HepG2 (cell line): ENCODE data around the gene NUPR2. TPM values are rescaled to one million over a fixed set of nuclear protein-coding genes. Genes with fewer than 3 reads are reported as not detected.

Source experiments
- ATAC-seq: fragments of 200-7000 bp; cut with Tn5 transposase; 3 replicates; pipeline ENCODE4 v1.9.1; 2020; ENCODE audit warnings: mild to moderate bottlenecking, moderate library complexity
- BruUV-seq: library from RNA; stranded (reverse); fragments of 400-500 nt; replicated peaks from 2 replicates; lab custom pipeline; 2021; lab: Mats Ljungman, UMichigan
- CTCF ChIA-PET: fragments of 300-600 bp; formaldehyde crosslinking; extraction: SDS; loops from one replicate; lab custom pipeline; 2021; ENCODE audit warnings: low total read pairs, inconsistent platforms, low intra/inter-chr PET ratio; lab: Yijun Ruan, JAX
- POLR2A ChIA-PET: fragments of 350-600 bp; sonication (Branson Sonifier 250); formaldehyde crosslinking; loops from one replicate; lab custom pipeline; 2020; ENCODE audit warnings: antibody characterized with exemption, inconsistent platforms; lab: Yijun Ruan, JAX
- DNase-seq: peaks from one replicate; pipeline ENCODE4 v3.0.0-alpha.2; 2015; ENCODE audit warnings: low spot score
- FAIRE-seq: peaks from 3 replicates; lab custom pipeline; 2011; peaks lifted over from hg19 to GRCh38; lab: Jason Lieb, UNC
- H2AFZ ChIP-seq: one replicate; pipeline ENCODE4 v1.6.1; 2011; ENCODE audit warnings: low read length, inconsistent platforms
- H3K27ac ChIP-seq: fragments of 300-600 bp; 3 replicates; pipeline ENCODE4 v1.8.0; 2011; ENCODE audit warnings: mixed run types, mild to moderate bottlenecking, mixed read lengths, low read length, inconsistent platforms; ENCODE audit not compliant: insufficient read depth; ENCODE audit errors: extremely low read length
- H3K27me3 ChIP-seq, 2 experiments: fragments of 200-600 bp in 1 of 2; 2 replicates in 1 of 2; 3 replicates in 1 of 2; pipeline versions ENCODE4 v1.6.0 to v1.8.0; 2011; ENCODE audit warnings: low read length in 2 of 2, mild to moderate bottlenecking in 2 of 2, moderate library complexity in 2 of 2, inconsistent platforms in 1 of 2; ENCODE audit not compliant: insufficient read depth in 2 of 2, control insufficient read depth in 1 of 2
- H3K36me3 ChIP-seq, 2 experiments: fragments of 200-600 bp in 1 of 2; replicated peaks in 1 of 2; 2 replicates in 1 of 2; 3 replicates in 1 of 2; pipeline versions ENCODE4 v1.5.1 to v1.8.0; 2011; ENCODE audit warnings: low read length in 2 of 2, inconsistent platforms in 1 of 2; ENCODE audit not compliant: insufficient read depth in 2 of 2, control insufficient read depth in 1 of 2
- H3K4me1 ChIP-seq: 2 replicates; pipeline ENCODE4 v1.5.1; 2012; ENCODE audit warnings: low read length, inconsistent platforms; ENCODE audit not compliant: insufficient read depth
- H3K4me2 ChIP-seq: 2 replicates; pipeline ENCODE4 v1.6.0; 2011; ENCODE audit warnings: low read depth, low read length, inconsistent platforms
- H3K4me3 ChIP-seq, 3 experiments: fragments of 200-600 bp in 1 of 3; sonication (generic), shearing (Covaris generic) in 1 of 3; replicated peaks in 1 of 3; 2 replicates each; pipeline ENCODE4 v1.5.1; 2011 to 2016; ENCODE audit warnings: low read length in 3 of 3, inconsistent platforms in 2 of 3, low read depth in 2 of 3, mild to moderate bottlenecking in 2 of 3, control low read depth in 1 of 3, mixed read lengths in 1 of 3; ENCODE audit not compliant: insufficient read depth in 1 of 3
- H3K79me2 ChIP-seq: one replicate; pipeline ENCODE4 v1.6.1; 2011; ENCODE audit warnings: low read length, inconsistent platforms; ENCODE audit not compliant: insufficient read depth
- H3K9ac ChIP-seq: 2 replicates; pipeline ENCODE4 v1.6.0; 2011; ENCODE audit warnings: mild to moderate bottlenecking, low read depth, low read length, inconsistent platforms; ENCODE audit not compliant: insufficient read depth
- H3K9me3 ChIP-seq: 2 replicates; pipeline ENCODE4 v1.5.1; 2012; ENCODE audit warnings: mild to moderate bottlenecking, low read length
- H4K20me1 ChIP-seq: 2 replicates; pipeline ENCODE4 v1.6.0; 2011; ENCODE audit warnings: inconsistent platforms, mild to moderate bottlenecking, low read length, moderate library complexity; ENCODE audit not compliant: insufficient read depth
- ETV5 ChIP-seq: IDR thresholded peaks from 2 replicates; pipeline ENCODE4 v1.6.1; 2018; ENCODE audit warnings: missing biosample characterization, missing genetic modification reagents, inconsistent platforms, borderline replicate concordance
- PAWR ChIP-seq: sonication (generic); formaldehyde crosslinking; IDR thresholded peaks from 2 replicates; pipeline ENCODE4 v1.4.0; 2020; ENCODE audit warnings: missing genetic modification reagents, mild to moderate bottlenecking, borderline replicate concordance
- SNAI1 ChIP-seq: sonication (generic); formaldehyde crosslinking; IDR thresholded peaks from 2 replicates; pipeline ENCODE4 v1.5.0; 2020; ENCODE audit warnings: mild to moderate bottlenecking, missing genetic modification reagents, borderline replicate concordance
- TCF7 ChIP-seq: sonication (generic); IDR thresholded peaks from 2 replicates; pipeline ENCODE4 v1.6.1; 2016; ENCODE audit warnings: antibody characterized with exemption, low read depth
- TRIM24 ChIP-seq: sonication (generic); formaldehyde crosslinking; IDR thresholded peaks from 2 replicates; pipeline ENCODE4 v1.8.0; 2022; ENCODE audit warnings: mild to moderate bottlenecking, missing genetic modification reagents
- ZBTB10 ChIP-seq: sonication (generic); formaldehyde crosslinking; IDR thresholded peaks from 2 replicates; pipeline ENCODE4 v1.4.0; 2020; ENCODE audit warnings: missing genetic modification reagents, borderline replicate concordance
- ZKSCAN5 ChIP-seq: sonication (generic); formaldehyde crosslinking; IDR thresholded peaks from 2 replicates; pipeline ENCODE4 v1.5.1; 2020; ENCODE audit warnings: mild to moderate bottlenecking, missing genetic modification reagents
- ZNF552 ChIP-seq: sonication (generic); formaldehyde crosslinking; IDR thresholded peaks from 2 replicates; pipeline ENCODE4 v1.9.0; 2022; ENCODE audit warnings: missing genetic modification reagents, mild to moderate bottlenecking, borderline replicate concordance
- ZSCAN5A ChIP-seq: sonication (generic); formaldehyde crosslinking; IDR thresholded peaks from 2 replicates; pipeline ENCODE4 v1.8.0; 2022; ENCODE audit warnings: mild to moderate bottlenecking, missing genetic modification reagents, borderline replicate concordance
- WGBS: methylation state at CpG from one replicate; pipeline ENCODE4 v1.1.6; 2017; ENCODE audit warnings: low lambda C conversion rate; 5-methylcytosine and 5-hydroxymethylcytosine counted together
- in situ Hi-C: cut with HindIII; loops from 2 replicates; pipeline ENCODE4 v1.10.0; 2017; ENCODE audit warnings: low pct_unique_long_range_greater_than_20kb; ENCODE audit not compliant: extremely low pct_ligation_motif_present
- intact Hi-C: fragments of 100-400 bp; cut with micrococcal nuclease; formaldehyde crosslinking; loops from one replicate; pipeline ENCODE4 v1.10.0; 2022; ENCODE audit not compliant: unreplicated experiment
- polyA plus RNA-seq, 8 experiments: library from polyadenylated mRNA; depleted of rRNA in 3 of 8; stranded (reverse) in 7 of 8; unstranded in 1 of 8; fragments of >200 nt; fragmentation: Illumina TruSeq in 4 of 8; extraction: Trizol in 4 of 8; gene quantifications; 2 replicates each; pipeline versions ENCODE4 v1.2.1 to v1.2.3, GENCODE V29; 2011 to 2016; ENCODE audit warnings: low read depth in 4 of 8, missing spikeins in 1 of 8, mixed read lengths in 1 of 8; ENCODE audit not compliant: insufficient read depth in 1 of 8
- total RNA-seq, 5 experiments: library from RNA; depleted of rRNA; stranded (reverse); fragments of >200 nt; fragmentation: Illumina TruSeq; extraction: Trizol; gene quantifications; 2 replicates each; pipeline ENCODE4 v1.2.3, GENCODE V29; 2016; ENCODE audit warnings: low read depth in 1 of 5
- TF ChIP-seq, protein P1 (sequence below): IDR thresholded peaks from 2 replicates; pipeline ENCODE4 v1.4.0; 2020; ENCODE audit warnings: mild to moderate bottlenecking, missing genetic modification reagents
- TF ChIP-seq, protein P2 (sequence below): sonication (generic); formaldehyde crosslinking; IDR thresholded peaks from 2 replicates; pipeline ENCODE4 v1.4.0; 2020; ENCODE audit warnings: missing genetic modification reagents

The NUPR2 gene
- total and polyA plus RNA-seq, 2 of the 13 experiments (the other 11 are each of a cell fraction or from before 2014, with no cell fraction given) = not detected

GRCh38 chr7:56074371-56074791, 41.8 kb downstream of the NUPR2 start:
- in situ Hi-C loops = loop anchor here (5.0 to 10.0 kb wide), 2 partner anchors 72 to 430 kb away; no protein-coding TSS in a partner anchor
- WGBS = 35% methylated on average over 19 of the region's 19 CpGs
- TF ChIP-seq SNAI1 (CRISPR knock-in tag) (no peak), ZKSCAN5 (CRISPR knock-in tag) (no peak), TCF7 (no peak), ZNF552 (no peak), ZSCAN5A (CRISPR knock-in tag) (no peak), TRIM24 (CRISPR knock-in tag) (no peak), ZBTB10 (CRISPR knock-in tag) (no peak), PAWR (CRISPR knock-in tag) (no peak), ETV5 (CRISPR knock-in tag) (peak; percentile 23; the same call in 1 of the 2 replicates)
- TF ChIP-seq, protein P1, sequence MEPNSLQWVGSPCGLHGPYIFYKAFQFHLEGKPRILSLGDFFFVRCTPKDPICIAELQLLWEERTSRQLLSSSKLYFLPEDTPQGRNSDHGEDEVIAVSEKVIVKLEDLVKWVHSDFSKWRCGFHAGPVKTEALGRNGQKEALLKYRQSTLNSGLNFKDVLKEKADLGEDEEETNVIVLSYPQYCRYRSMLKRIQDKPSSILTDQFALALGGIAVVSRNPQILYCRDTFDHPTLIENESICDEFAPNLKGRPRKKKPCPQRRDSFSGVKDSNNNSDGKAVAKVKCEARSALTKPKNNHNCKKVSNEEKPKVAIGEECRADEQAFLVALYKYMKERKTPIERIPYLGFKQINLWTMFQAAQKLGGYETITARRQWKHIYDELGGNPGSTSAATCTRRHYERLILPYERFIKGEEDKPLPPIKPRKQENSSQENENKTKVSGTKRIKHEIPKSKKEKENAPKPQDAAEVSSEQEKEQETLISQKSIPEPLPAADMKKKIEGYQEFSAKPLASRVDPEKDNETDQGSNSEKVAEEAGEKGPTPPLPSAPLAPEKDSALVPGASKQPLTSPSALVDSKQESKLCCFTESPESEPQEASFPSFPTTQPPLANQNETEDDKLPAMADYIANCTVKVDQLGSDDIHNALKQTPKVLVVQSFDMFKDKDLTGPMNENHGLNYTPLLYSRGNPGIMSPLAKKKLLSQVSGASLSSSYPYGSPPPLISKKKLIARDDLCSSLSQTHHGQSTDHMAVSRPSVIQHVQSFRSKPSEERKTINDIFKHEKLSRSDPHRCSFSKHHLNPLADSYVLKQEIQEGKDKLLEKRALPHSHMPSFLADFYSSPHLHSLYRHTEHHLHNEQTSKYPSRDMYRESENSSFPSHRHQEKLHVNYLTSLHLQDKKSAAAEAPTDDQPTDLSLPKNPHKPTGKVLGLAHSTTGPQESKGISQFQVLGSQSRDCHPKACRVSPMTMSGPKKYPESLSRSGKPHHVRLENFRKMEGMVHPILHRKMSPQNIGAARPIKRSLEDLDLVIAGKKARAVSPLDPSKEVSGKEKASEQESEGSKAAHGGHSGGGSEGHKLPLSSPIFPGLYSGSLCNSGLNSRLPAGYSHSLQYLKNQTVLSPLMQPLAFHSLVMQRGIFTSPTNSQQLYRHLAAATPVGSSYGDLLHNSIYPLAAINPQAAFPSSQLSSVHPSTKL = 0 out of 2 replicates have a peak, but pooled peaks have one; percentile 33
- TF ChIP-seq, protein P2, sequence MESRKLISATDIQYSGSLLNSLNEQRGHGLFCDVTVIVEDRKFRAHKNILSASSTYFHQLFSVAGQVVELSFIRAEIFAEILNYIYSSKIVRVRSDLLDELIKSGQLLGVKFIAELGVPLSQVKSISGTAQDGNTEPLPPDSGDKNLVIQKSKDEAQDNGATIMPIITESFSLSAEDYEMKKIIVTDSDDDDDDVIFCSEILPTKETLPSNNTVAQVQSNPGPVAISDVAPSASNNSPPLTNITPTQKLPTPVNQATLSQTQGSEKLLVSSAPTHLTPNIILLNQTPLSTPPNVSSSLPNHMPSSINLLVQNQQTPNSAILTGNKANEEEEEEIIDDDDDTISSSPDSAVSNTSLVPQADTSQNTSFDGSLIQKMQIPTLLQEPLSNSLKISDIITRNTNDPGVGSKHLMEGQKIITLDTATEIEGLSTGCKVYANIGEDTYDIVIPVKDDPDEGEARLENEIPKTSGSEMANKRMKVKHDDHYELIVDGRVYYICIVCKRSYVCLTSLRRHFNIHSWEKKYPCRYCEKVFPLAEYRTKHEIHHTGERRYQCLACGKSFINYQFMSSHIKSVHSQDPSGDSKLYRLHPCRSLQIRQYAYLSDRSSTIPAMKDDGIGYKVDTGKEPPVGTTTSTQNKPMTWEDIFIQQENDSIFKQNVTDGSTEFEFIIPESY (CRISPR knock-in tag) = peak; percentile 61; the same call in 1 of the 2 replicates

More at GRCh38 chr7:56074371-56074791, 41.8 kb downstream of the NUPR2 start:
- no peaks in the 10 kb centered on the region for H3K27me3 ChIP-seq
- no peak overlapping the region for H3K4me3 ChIP-seq
- H3K27ac ChIP-seq = no peak overlapping the region
- no peaks in the 10 kb centered on the region for H4K20me1 ChIP-seq
- ATAC-seq (peak; percentile 94), FAIRE-seq (peak; percentile 60), DNase-seq (peak; percentile 68)
- H2AFZ ChIP-seq = no peak overlapping the region
- no peaks in the 10 kb centered on the region for H3K79me2 ChIP-seq
- BruUV-seq = no TSS peak
- intact Hi-C loops = loop anchor here (1.0 to 10.0 kb wide), 4 partner anchors 70 to 433 kb away; no protein-coding TSS in a partner anchor
- no peaks in the 10 kb centered on the region for H3K9me3 ChIP-seq
- CTCF ChIA-PET = interaction anchor here (1.2 to 2.1 kb wide), 3 partner anchors 66 to 433 kb away, joined by 5 to 19 read pairs (median 6); no protein-coding TSS in a partner anchor
- POLR2A ChIA-PET = interaction anchor here (0.8 to 2.7 kb wide), 6 partner anchors 10 to 74 kb away, joined by 3 to 12 read pairs (median 4); partner anchors contain the start of genes CCT6A, PSPH and SUMF2
- H3K4me1 ChIP-seq = peaks cover 18% of the 10 kb centered on the region
- no peak overlapping the region for H3K9ac ChIP-seq
- H3K36me3 ChIP-seq = peaks cover 1 to 3% of the 10 kb centered on the region in 2 experiments; a peak in 2 of 5 replicates
- H3K4me2 ChIP-seq = no peak overlapping the region
